PFSK-1 (cell line): Measurements from ENCODE around the gene ARG2.

Source experiments
- FOXP2 ChIP-seq: optimal IDR thresholded peaks from 2 replicates; pipeline ENCODE3; 2011; ENCODE audit warnings: borderline replicate concordance, control low read depth, inconsistent platforms; ENCODE audit not compliant: insufficient read depth; ENCODE audit errors: extremely low read length, extremely low read depth
- POLR2AphosphoS5 ChIP-seq: IDR thresholded peaks from 2 replicates; pipeline ENCODE4 v1.6.1; 2012; ENCODE audit warnings: low read depth, mild to moderate bottlenecking, control low read depth, low read length, moderate library complexity
- REST ChIP-seq, 2 experiments: IDR thresholded peaks; 2 replicates each; pipeline versions ENCODE4 v1.6.1 to v1.8.0; 2011 to 2012; ENCODE audit warnings: low read depth in 2 of 2, low read length in 2 of 2, control low read depth in 1 of 2, inconsistent platforms in 1 of 2, mild to moderate bottlenecking in 1 of 2, moderate library complexity in 1 of 2; ENCODE audit not compliant: insufficient read depth in 1 of 2
- SIN3A ChIP-seq: IDR thresholded peaks from 2 replicates; pipeline ENCODE4 v1.6.1; 2012; ENCODE audit warnings: mild to moderate bottlenecking, low read length, moderate library complexity, borderline replicate concordance; ENCODE audit not compliant: insufficient read depth
- TAF1 ChIP-seq: IDR thresholded peaks from 2 replicates; pipeline ENCODE4 v1.6.1; 2012; ENCODE audit warnings: low read length, control low read depth, borderline replicate concordance; ENCODE audit not compliant: insufficient read depth

Gene ARG2

GRCh38 chr14:67574156-67574555 lies 45.6 kb upstream of the ARG2 start:
- TF ChIP-seq REST (IDR thresholded peaks at IDR 0.05; ENCODE audit: insufficient read depth in 1 of 2, low read depth in 2 of 2, low read length in 2 of 2) (no peak), SIN3A (no peak), TAF1 (no peak), FOXP2 (no peak), POLR2AphosphoS5 (no peak)

GRCh38 chr14:67574806-67575205 lies 44.9 kb upstream of the ARG2 start:
- TF ChIP-seq SIN3A: no peak
- TF ChIP-seq FOXP2: no peak
- TF ChIP-seq REST (IDR thresholded peaks at IDR 0.05; ENCODE audit: insufficient read depth in 1 of 2, low read depth in 2 of 2, low read length in 2 of 2): no peak
- no peak for TF ChIP-seq TAF1
- TF ChIP-seq POLR2AphosphoS5: no peak

- TF ChIP-seq REST (IDR thresholded peaks at IDR 0.05; ENCODE audit: insufficient read depth in 1 of 2, low read depth in 2 of 2, low read length in 2 of 2) (no peak), FOXP2 (no peak), TAF1 (no peak), SIN3A (no peak), POLR2AphosphoS5 (no peak)
Measured at GRCh38 chr14:67575684-67576083, 44.0 kb upstream of the ARG2 start.

- TF ChIP-seq SIN3A (no peak), FOXP2 (no peak), POLR2AphosphoS5 (no peak), TAF1 (no peak), REST (IDR thresholded peaks at IDR 0.05; ENCODE audit: insufficient read depth in 1 of 2, low read depth in 2 of 2, low read length in 2 of 2) (no peak)
Measured at GRCh38 chr14:67576216-67576955, 43.3 kb upstream of the ARG2 start.
